Thymus (tissue), 11 donors: ENCODE data around the gene GRID1. TPM values are rescaled to one million over a fixed set of nuclear protein-coding genes. Genes with fewer than 3 reads are reported as not detected.

Experiments
- DNase-seq, 9 donors: peaks; one replicate each; pipeline ENCODE4 v3.0.0-alpha.2; 2013; ENCODE audit warnings: low spot score in 9 of 9, low read depth in 6 of 9, missing footprints in 1 of 9
- H3K27ac ChIP-seq, 2 donors: one replicate each; pipeline ENCODE4 v1.5.1; 2013; ENCODE audit warnings: control low read depth in 1 of 2, low read depth in 1 of 2, low read length in 1 of 2, mild to moderate bottlenecking in 1 of 2, moderate library complexity in 1 of 2
- H3K27me3 ChIP-seq, 2 donors: one replicate each; pipeline ENCODE4 v1.5.1; 2013; ENCODE audit warnings: low read length in 1 of 2; ENCODE audit not compliant: control insufficient read depth in 2 of 2, insufficient read depth in 1 of 2
- H3K36me3 ChIP-seq, 2 donors: one replicate each; pipeline ENCODE4 v1.5.1; 2013; ENCODE audit warnings: low read length in 1 of 2, mild to moderate bottlenecking in 1 of 2, moderate library complexity in 1 of 2; ENCODE audit not compliant: control insufficient read depth in 2 of 2, insufficient read depth in 2 of 2
- H3K4me1 ChIP-seq, 2 donors: one replicate each; pipeline ENCODE4 v1.5.1; 2013; ENCODE audit warnings: low read length in 2 of 2; ENCODE audit not compliant: control insufficient read depth in 2 of 2, insufficient read depth in 2 of 2
- H3K4me3 ChIP-seq, 2 donors: one replicate each; pipeline ENCODE4 v1.5.1; 2013; ENCODE audit warnings: low read length in 2 of 2, control low read depth in 1 of 2, mild to moderate bottlenecking in 1 of 2
- H3K9me3 ChIP-seq, 2 donors: one replicate each; pipeline ENCODE4 v1.5.1; 2013; ENCODE audit warnings: low read length in 1 of 2, mild to moderate bottlenecking in 1 of 2; ENCODE audit not compliant: control insufficient read depth in 2 of 2, insufficient read depth in 1 of 2
- WGBS: extraction: QIAGEN DNeasy Blood & Tissue Kit; methylation state at CpG from one replicate; pipeline ENCODE4 v1.1.7; 2013; 5-methylcytosine and 5-hydroxymethylcytosine counted together
- polyA plus RNA-seq: library from polyadenylated mRNA; stranded (reverse); fragments of 200-250 nt; gene quantifications from one replicate; pipeline ENCODE4 v1.2.3, GENCODE V29; 2013
- total RNA-seq: library from RNA; stranded (reverse); fragments of 120-200 nt; gene quantifications from one replicate; pipeline ENCODE4 v1.2.4, GENCODE V29; 2013
- donor health status: healthy.

Gene GRID1
- total and polyA plus RNA-seq, 2 donors = 0.33 to 0.46 TPM

GRCh38 chr10:86263209-86263608 is 103.4 kb downstream of the GRID1 start:
- DNase-seq = no peak
- Histone ChIP-seq H3K4me3 (no peak overlapping the region), H3K27ac (no peak overlapping the region), H3K36me3 (no peaks in the 10 kb centered on the region), H3K4me1 (no peaks in the 10 kb centered on the region), H3K9me3 (no peaks in the 10 kb centered on the region), H3K27me3 (peaks cover 0 to 33% of the 10 kb centered on the region in 2 donors)
- WGBS = 51% methylated on average over 27 of the region's 27 CpGs

- Histone ChIP-seq H3K27me3 (peaks cover 0 to 33% of the 10 kb centered on the region in 2 donors), H3K36me3 (no peaks in the 10 kb centered on the region), H3K9me3 (no peaks in the 10 kb centered on the region), H3K4me1 (no peaks in the 10 kb centered on the region), H3K27ac (no peak overlapping the region), H3K4me3 (no peak overlapping the region)
- WGBS = 30% methylated on average over 29 of the region's 29 CpGs
- DNase-seq = no peak
Observed at GRCh38 chr10:86262688-86263181, 103.9 kb downstream of the GRID1 start.

- no peak overlapping the region for H3K4me3 ChIP-seq
- no peak for DNase-seq
- H3K27ac ChIP-seq = no peak overlapping the region
- no peaks in the 10 kb centered on the region for H3K9me3 ChIP-seq
- H3K36me3 ChIP-seq = no peaks in the 10 kb centered on the region
- peaks cover 0 to 33% of the 10 kb centered on the region in 2 donors for H3K27me3 ChIP-seq
- WGBS = 53% methylated on average over 14 of the region's 14 CpGs
- no peaks in the 10 kb centered on the region for H3K4me1 ChIP-seq
Observed at GRCh38 chr10:86261941-86262687, 104.5 kb downstream of the GRID1 start.

GRCh38 chr10:86261470-86261869 is 105.1 kb downstream of the GRID1 start:
- H3K9me3 ChIP-seq = no peaks in the 10 kb centered on the region
- H3K4me3 ChIP-seq = no peak overlapping the region
- peaks cover 0 to 33% of the 10 kb centered on the region in 2 donors for H3K27me3 ChIP-seq
- H3K36me3 ChIP-seq = no peaks in the 10 kb centered on the region
- H3K27ac ChIP-seq = no peak overlapping the region
- 93% methylated on average over 5 of the region's 5 CpGs for WGBS
- no peak for DNase-seq
- H3K4me1 ChIP-seq = no peaks in the 10 kb centered on the region

GRCh38 chr10:86260564-86260963 is 106.0 kb downstream of the GRID1 start:
- H3K4me3 ChIP-seq = no peak overlapping the region
- no peaks in the 10 kb centered on the region for H3K9me3 ChIP-seq
- WGBS = 72% methylated on average over 6 of the region's 6 CpGs
- H3K27me3 ChIP-seq = peaks cover 0 to 33% of the 10 kb centered on the region in 2 donors
- H3K27ac ChIP-seq = no peak overlapping the region
- H3K4me1 ChIP-seq = no peaks in the 10 kb centered on the region
- DNase-seq = no peak
- H3K36me3 ChIP-seq = no peaks in the 10 kb centered on the region

GRCh38 chr10:86259901-86260562 is 106.6 kb downstream of the GRID1 start:
- Histone ChIP-seq H3K36me3 (no peaks in the 10 kb centered on the region), H3K4me1 (no peaks in the 10 kb centered on the region), H3K4me3 (no peak overlapping the region), H3K27ac (no peak overlapping the region), H3K27me3 (peaks cover 0 to 33% of the 10 kb centered on the region in 2 donors), H3K9me3 (no peaks in the 10 kb centered on the region)
- DNase-seq = no peak
- 82% methylated on average over 4 of the region's 4 CpGs for WGBS

- Histone ChIP-seq H3K9me3 (no peaks in the 10 kb centered on the region), H3K27me3 (peaks cover 0 to 23% of the 10 kb centered on the region in 2 donors), H3K4me1 (no peaks in the 10 kb centered on the region), H3K4me3 (no peak overlapping the region), H3K27ac (no peak overlapping the region), H3K36me3 (no peaks in the 10 kb centered on the region)
- 58% methylated on average over 3 of the region's 3 CpGs for WGBS
- no peak for DNase-seq
Observed at GRCh38 chr10:86258941-86259340, 107.7 kb downstream of the GRID1 start.

- H3K4me1 ChIP-seq = no peaks in the 10 kb centered on the region
- WGBS = 86% methylated on average over 1 of the region's 1 CpG
- peaks cover 0 to 20% of the 10 kb centered on the region in 2 donors for H3K27me3 ChIP-seq
- no peaks in the 10 kb centered on the region for H3K36me3 ChIP-seq
- no peaks in the 10 kb centered on the region for H3K9me3 ChIP-seq
- DNase-seq = no peak
- H3K27ac ChIP-seq = no peak overlapping the region
- no peak overlapping the region for H3K4me3 ChIP-seq
Observed at GRCh38 chr10:86258499-86258898, 108.1 kb downstream of the GRID1 start.

GRCh38 chr10:86257683-86258082 is 108.9 kb downstream of the GRID1 start:
- WGBS = 88% methylated on average over 2 of the region's 2 CpGs

More at GRCh38 chr10:86257683-86258082, 108.9 kb downstream of the GRID1 start:
- H3K4me3 ChIP-seq = no peak overlapping the region
- no peaks in the 10 kb centered on the region for H3K9me3 ChIP-seq
- DNase-seq = no peak
- no peaks in the 10 kb centered on the region for H3K36me3 ChIP-seq
- no peaks in the 10 kb centered on the region for H3K4me1 ChIP-seq
- H3K27ac ChIP-seq = no peak overlapping the region
- H3K27me3 ChIP-seq = peaks cover 0 to 12% of the 10 kb centered on the region in 2 donors
